OCI-LY3 (cell line): ENCODE data around the gene SPTBN2.

Experiments used
- EZH2phosphoT487 ChIP-seq: fragments of 200-600 bp; shearing (Covaris generic); IDR thresholded peaks from 2 replicates; pipeline ENCODE4 v1.6.1; 2018; ENCODE audit warnings: antibody characterized with exemption, mixed run types, low read depth
- TF ChIP-seq, protein P1 (sequence below): fragments of 200-600, 300-600 bp; sonication (generic); IDR thresholded peaks from 2 replicates; pipeline ENCODE4 v1.5.1; 2014; ENCODE audit warnings: antibody characterized with exemption, low read length, low read depth

GRCh38 chr11:66641834-66642233 is 87.2 kb downstream of the SPTBN2 start:
- no peak for TF ChIP-seq EZH2phosphoT487
- TF ChIP-seq, protein P1, sequence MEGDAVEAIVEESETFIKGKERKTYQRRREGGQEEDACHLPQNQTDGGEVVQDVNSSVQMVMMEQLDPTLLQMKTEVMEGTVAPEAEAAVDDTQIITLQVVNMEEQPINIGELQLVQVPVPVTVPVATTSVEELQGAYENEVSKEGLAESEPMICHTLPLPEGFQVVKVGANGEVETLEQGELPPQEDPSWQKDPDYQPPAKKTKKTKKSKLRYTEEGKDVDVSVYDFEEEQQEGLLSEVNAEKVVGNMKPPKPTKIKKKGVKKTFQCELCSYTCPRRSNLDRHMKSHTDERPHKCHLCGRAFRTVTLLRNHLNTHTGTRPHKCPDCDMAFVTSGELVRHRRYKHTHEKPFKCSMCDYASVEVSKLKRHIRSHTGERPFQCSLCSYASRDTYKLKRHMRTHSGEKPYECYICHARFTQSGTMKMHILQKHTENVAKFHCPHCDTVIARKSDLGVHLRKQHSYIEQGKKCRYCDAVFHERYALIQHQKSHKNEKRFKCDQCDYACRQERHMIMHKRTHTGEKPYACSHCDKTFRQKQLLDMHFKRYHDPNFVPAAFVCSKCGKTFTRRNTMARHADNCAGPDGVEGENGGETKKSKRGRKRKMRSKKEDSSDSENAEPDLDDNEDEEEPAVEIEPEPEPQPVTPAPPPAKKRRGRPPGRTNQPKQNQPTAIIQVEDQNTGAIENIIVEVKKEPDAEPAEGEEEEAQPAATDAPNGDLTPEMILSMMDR, result no peak
